Peyer's patch (tissue), 4 donors: Measurements from ENCODE around the gene TNFRSF1A. TPM values are rescaled to one million over a fixed set of nuclear protein-coding genes. Genes with fewer than 3 reads are reported as not detected.

Experiments
- DNase-seq, 3 donors: peaks; one replicate each; pipeline ENCODE4 v3.0.0-alpha.2; 2017 to 2019
- H3K27ac ChIP-seq, 4 donors: fragments of 200-600 bp; sonication (generic); one replicate each; pipeline ENCODE4 v1.5.1; 2016 to 2019
- H3K27me3 ChIP-seq, 2 donors: fragments of 200-600 bp; sonication (generic); one replicate each; pipeline ENCODE4 v1.5.1; 2019
- H3K36me3 ChIP-seq, 3 donors: fragments of 200-600 bp; sonication (generic); one replicate each; pipeline ENCODE4 v1.5.1; 2016 to 2019
- H3K4me1 ChIP-seq, 4 donors: fragments of 200-600 bp; sonication (generic); one replicate each; pipeline ENCODE4 v1.5.1; 2016 to 2019
- H3K4me3 ChIP-seq, 4 donors: fragments of 200-600 bp; sonication (generic); 1 replicate in 3 of 4; 2 replicates in 1 of 4; pipeline ENCODE4 v1.5.1; 2016 to 2019; ENCODE audit warnings: mild to moderate bottlenecking in 1 of 4
- H3K9me3 ChIP-seq, 4 donors: fragments of 200-600 bp; sonication (generic); one replicate each; pipeline ENCODE4 v1.5.1; 2016 to 2019; ENCODE audit warnings: mild to moderate bottlenecking in 1 of 4
- POLR2A ChIP-seq, 2 donors: fragments of 450-650 bp; IDR thresholded peaks; one replicate each; pipeline ENCODE4 v1.5.1; 2017; ENCODE audit warnings: antibody characterized with exemption in 2 of 2, mild to moderate bottlenecking in 2 of 2, moderate library complexity in 2 of 2
- total RNA-seq, 4 donors: library from RNA; depleted of rRNA; stranded (reverse); fragments of >200 nt; gene quantifications; one replicate each; pipeline ENCODE4 v1.1.0, GENCODE V29; 2016
- TF ChIP-seq, protein P1 (sequence below), 6 experiments: fragments of 450-650 bp in 4 of 6; fragments of 200-600 bp in 2 of 6; sonication (generic) in 1 of 6; IDR thresholded peaks; one replicate each; pipeline ENCODE4 v1.5.1; 2017 to 2019; ENCODE audit warnings: antibody characterized with exemption in 6 of 6, mild to moderate bottlenecking in 3 of 6, moderate library complexity in 1 of 6

Gene TNFRSF1A
- total RNA-seq, 4 donors from 2014 or later, result 90.8 to 547 (median 393) TPM

DNA sequence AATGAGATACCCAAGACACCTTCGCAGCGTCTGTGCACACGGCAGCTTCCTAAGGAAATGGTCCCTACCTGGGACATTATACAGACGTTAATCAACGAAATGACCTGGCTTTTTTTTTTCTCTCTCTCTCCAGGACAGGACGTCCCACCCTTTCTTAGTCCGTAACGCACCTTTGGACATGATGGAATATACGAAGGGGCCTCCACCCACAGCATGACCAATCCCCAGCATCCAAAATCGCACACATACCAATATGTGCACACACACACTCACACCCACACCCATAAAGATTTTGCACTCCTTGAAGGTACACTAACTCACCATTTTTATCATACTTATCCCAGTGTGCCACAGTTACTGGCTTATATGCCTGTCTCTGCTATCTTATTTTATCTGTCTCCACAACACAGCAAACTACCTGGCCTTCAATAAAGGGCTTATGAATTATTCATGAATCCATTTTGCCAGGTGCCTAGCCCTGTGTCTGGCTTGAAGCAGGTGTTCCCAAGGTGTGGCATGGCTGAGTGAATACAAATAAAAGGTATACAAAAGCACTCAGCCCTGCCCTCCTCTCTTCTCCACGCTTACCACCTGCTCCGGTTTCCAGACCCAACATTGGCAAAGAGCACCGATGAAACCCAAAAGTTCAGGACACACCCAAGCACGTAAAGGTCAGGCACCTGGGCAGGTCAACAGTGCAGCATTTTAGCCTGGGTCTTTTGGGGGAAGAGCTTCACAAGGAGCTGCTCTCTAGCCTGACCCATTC is 31.3 kb upstream of the TNFRSF1A start:
- Histone ChIP-seq H3K4me1 (peaks cover 0 to 50% (median 8%) of the 10 kb centered on the region in 4 donors), H3K4me3 (peak overlapping the region in 2 of 4 donors; percentile 40 to 44), H3K36me3 (no peaks in the 10 kb centered on the region), H3K9me3 (no peaks in the 10 kb centered on the region), H3K27me3 (no peaks in the 10 kb centered on the region), H3K27ac (peak overlapping the region; percentile 2 to 81 (median 62))
- DNase-seq, result peak in 2 of 3 donors; percentile 59 to 60
- TF ChIP-seq, protein P1, sequence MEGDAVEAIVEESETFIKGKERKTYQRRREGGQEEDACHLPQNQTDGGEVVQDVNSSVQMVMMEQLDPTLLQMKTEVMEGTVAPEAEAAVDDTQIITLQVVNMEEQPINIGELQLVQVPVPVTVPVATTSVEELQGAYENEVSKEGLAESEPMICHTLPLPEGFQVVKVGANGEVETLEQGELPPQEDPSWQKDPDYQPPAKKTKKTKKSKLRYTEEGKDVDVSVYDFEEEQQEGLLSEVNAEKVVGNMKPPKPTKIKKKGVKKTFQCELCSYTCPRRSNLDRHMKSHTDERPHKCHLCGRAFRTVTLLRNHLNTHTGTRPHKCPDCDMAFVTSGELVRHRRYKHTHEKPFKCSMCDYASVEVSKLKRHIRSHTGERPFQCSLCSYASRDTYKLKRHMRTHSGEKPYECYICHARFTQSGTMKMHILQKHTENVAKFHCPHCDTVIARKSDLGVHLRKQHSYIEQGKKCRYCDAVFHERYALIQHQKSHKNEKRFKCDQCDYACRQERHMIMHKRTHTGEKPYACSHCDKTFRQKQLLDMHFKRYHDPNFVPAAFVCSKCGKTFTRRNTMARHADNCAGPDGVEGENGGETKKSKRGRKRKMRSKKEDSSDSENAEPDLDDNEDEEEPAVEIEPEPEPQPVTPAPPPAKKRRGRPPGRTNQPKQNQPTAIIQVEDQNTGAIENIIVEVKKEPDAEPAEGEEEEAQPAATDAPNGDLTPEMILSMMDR (IDR thresholded peaks at IDR 0.05), result no peak
- TF ChIP-seq POLR2A (IDR thresholded peaks at IDR 0.05), result peak in 1 of 2 donors; percentile 46

DNA sequence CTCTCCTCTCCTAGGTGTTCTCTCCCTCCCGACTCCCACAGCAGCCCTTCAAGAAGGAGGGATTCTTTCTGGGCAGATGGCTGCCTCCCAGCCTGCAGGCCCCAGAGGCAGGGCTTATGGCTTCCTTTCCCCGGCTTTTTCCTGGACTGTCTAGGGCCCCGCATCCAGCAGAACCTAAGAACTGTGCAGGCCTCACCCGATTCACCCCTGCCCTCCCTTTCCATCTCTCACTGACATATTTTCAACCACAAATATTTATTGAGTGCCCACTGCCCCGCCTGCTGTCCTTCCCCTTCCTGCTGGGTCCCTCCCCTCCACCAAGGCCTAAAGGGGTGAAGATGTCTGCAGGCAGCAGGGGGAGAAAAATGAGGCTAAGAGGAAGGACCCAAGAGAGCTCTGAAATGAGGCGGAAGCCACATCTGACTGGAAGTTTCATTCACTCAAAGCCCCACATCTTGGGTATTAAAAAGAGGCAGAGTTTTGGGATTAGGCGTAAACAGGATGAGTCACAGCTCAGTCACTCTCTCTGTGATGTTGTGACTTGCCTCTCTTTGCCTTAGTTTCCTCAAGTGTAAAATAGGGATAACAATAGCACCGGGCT is 30.6 kb upstream of the TNFRSF1A start:
- peak in 2 of 3 donors; percentile 56 to 62 for DNase-seq
- TF ChIP-seq POLR2A (IDR thresholded peaks at IDR 0.05), result no peak
- TF ChIP-seq, protein P1 (IDR thresholded peaks at IDR 0.05), result no peak
- Histone ChIP-seq H3K9me3 (no peaks in the 10 kb centered on the region), H3K27me3 (no peaks in the 10 kb centered on the region), H3K4me3 (peak overlapping the region in 2 of 4 donors; percentile 37 to 40), H3K4me1 (peaks cover 0 to 43% (median 6%) of the 10 kb centered on the region in 4 donors), H3K36me3 (no peaks in the 10 kb centered on the region), H3K27ac (peak overlapping the region; percentile 2 to 81 (median 62))

GRCh38 chr12:6370994-6371754 is 29.3 kb upstream of the TNFRSF1A start:
- Histone ChIP-seq H3K36me3 (no peaks in the 10 kb centered on the region), H3K4me3 (peak overlapping the region in 2 of 4 donors; percentile 17 to 21), H3K4me1 (peaks cover 0 to 29% (median 3%) of the 10 kb centered on the region in 4 donors), H3K27me3 (no peaks in the 10 kb centered on the region), H3K9me3 (no peaks in the 10 kb centered on the region), H3K27ac (peak overlapping the region in 3 of 4 donors; percentile 47 to 81 (median 78))
- DNase-seq, result peak in 2 of 3 donors; percentile 78 to 85
- TF ChIP-seq POLR2A (IDR thresholded peaks at IDR 0.05), result peak; percentile 40 to 87
- TF ChIP-seq, protein P1 (IDR thresholded peaks at IDR 0.05), result peak in 1 of 6 experiments; percentile 10

DNA sequence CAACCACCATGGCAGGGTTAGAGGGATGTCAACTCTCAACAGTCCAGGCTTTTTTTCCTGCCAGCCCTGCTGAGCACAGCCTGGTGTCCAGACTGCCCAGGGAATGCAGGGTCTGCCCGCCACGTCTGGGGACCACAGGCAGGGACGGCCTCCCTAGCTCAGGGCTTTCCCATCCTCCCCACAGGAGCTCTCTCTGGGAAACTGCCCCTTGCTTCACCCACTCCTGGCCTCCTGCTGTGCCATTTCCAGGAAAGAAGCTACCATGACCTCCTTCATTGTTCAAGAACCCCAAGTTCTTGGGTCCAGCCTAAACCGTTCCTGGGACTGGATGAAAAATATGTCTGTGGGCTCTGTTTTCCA is 28.7 kb upstream of the TNFRSF1A start:
- H3K27ac ChIP-seq, result peak overlapping the region in 3 of 4 donors; percentile 24 to 81 (median 78)
- DNase-seq, result peak in 1 of 3 donors; percentile 47
- no peaks in the 10 kb centered on the region for H3K9me3 ChIP-seq
- H3K4me3 ChIP-seq, result peak overlapping the region in 2 of 4 donors; percentile 17 to 21
- H3K36me3 ChIP-seq, result no peaks in the 10 kb centered on the region
- TF ChIP-seq, protein P1 (IDR thresholded peaks at IDR 0.05), result no peak
- no peak for TF ChIP-seq POLR2A (IDR thresholded peaks at IDR 0.05)
- H3K4me1 ChIP-seq, result peaks cover 0 to 23% (median 0%) of the 10 kb centered on the region in 4 donors
- H3K27me3 ChIP-seq, result no peaks in the 10 kb centered on the region

DNA sequence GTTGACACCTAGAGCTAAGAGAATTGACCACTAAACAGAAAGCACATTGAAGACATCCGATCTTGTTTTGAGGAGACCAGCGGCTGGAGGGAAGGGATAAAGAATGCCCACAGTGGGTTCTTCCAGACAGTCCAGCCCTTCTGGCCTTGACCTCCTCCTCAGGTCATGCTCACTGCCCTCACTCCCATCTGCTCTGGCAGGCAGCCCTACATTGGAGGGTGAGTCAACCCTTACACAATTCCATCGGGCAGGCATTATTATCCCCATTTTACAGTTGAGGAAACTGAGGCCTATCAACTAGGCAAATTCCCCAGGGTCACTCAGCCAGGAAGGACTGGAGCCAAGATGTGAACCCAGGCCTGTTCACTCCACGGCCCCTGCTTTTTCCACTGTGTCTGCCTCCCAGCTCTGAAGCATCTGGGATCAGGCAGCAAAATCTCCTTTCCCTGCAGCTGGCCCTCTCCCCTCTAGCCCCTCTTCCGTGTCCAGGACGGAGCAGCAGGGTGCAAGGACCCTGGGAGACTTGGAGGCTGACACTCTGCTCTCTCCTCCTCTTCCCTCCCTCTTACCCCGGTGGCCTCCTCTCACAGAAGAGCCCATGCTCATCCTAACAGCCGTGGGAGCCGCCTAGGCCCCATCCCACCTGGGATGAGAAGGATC is 28.2 kb upstream of the TNFRSF1A start:
- peak overlapping the region in 1 of 4 donors; percentile 21 for H3K4me3 ChIP-seq
- TF ChIP-seq POLR2A (IDR thresholded peaks at IDR 0.05), result no peak
- TF ChIP-seq, protein P1 (IDR thresholded peaks at IDR 0.05), result no peak
- no peaks in the 10 kb centered on the region for H3K9me3 ChIP-seq
- peaks cover 0 to 19% (median 0%) of the 10 kb centered on the region in 4 donors for H3K4me1 ChIP-seq
- H3K27ac ChIP-seq, result peak overlapping the region in 2 of 4 donors; percentile 78 to 81
- H3K27me3 ChIP-seq, result no peaks in the 10 kb centered on the region
- DNase-seq, result peak in 1 of 3 donors; percentile 36
- no peaks in the 10 kb centered on the region for H3K36me3 ChIP-seq
